T-helper 2 cell (primary cell): Measurements from ENCODE around the gene OR5M10.
"Not testable (repeated sequence)": the region's sequence is repeated elsewhere in the genome, so short reads cannot be mapped to it uniquely, and the experiment has no call there.

ENCODE experiments used
- DNase-seq, 5 experiments: peaks; one replicate each; pipeline versions ENCODE4 v3.0.0 to v3.0.0-alpha.2; 2012 to 2022
- total RNA-seq, 2 donors: gene quantifications; one replicate each; lab custom pipeline; 2026; lab: John Stamatoyannopoulos, UW

OR5M10 gene
- total RNA-seq = 0 reads per million in 2 donors

- no peak for DNase-seq
Measured at GRCh38 chr11:56577621-56578020, at the start of gene OR5M10. Gene OR5M10 (minus strand): TSS chr11:56577721. CDS start chr11:56577721, 0 bp downstream.

- no peak for DNase-seq
Measured at GRCh38 chr11:56625946-56626345, 48.4 kb upstream of the OR5M10 start.

GRCh38 chr11:56624661-56625110 lies 47.2 kb upstream of the OR5M10 start:
- DNase-seq = peak in 1 of 5 experiments; percentile 2

GRCh38 chr11:56611174-56611573 lies 33.7 kb upstream of the OR5M10 start:
- no peak for DNase-seq

GRCh38 chr11:56592088-56592717 lies 14.7 kb upstream of the OR5M10 start:
- not testable (repeated sequence) for DNase-seq

- no peak for DNase-seq
Measured at GRCh38 chr11:56558574-56558973, 18.9 kb downstream of the OR5M10 start.

GRCh38 chr11:56554691-56555090 lies 22.8 kb downstream of the OR5M10 start:
- not testable (repeated sequence) for DNase-seq

GRCh38 chr11:56545531-56545930 lies 32.0 kb downstream of the OR5M10 start:
- DNase-seq = no peak

- no peak for DNase-seq
Measured at GRCh38 chr11:56543739-56544138, 33.8 kb downstream of the OR5M10 start.

GRCh38 chr11:56543157-56543556 lies 34.4 kb downstream of the OR5M10 start, which contains the start of gene OR5M11:
Gene OR5M11 (minus strand): TSS chr11:56543257. CDS start chr11:56543257, 0 bp downstream.
- no peak for DNase-seq

- DNase-seq = no peak
Measured at GRCh38 chr11:56533054-56533740, 44.3 kb downstream of the OR5M10 start.

GRCh38 chr11:56531856-56532255 lies 45.7 kb downstream of the OR5M10 start:
- no peak for DNase-seq
